GM12892 (cell line): ENCODE results near the gene ARHGEF10L.

Experiments
- POLR2A ChIP-seq: IDR thresholded peaks from 2 replicates; pipeline ENCODE4 v1.6.1; 2011; ENCODE audit warnings: low read depth, low read length, control low read depth
- POLR2AphosphoS5 ChIP-seq: IDR thresholded peaks from 2 replicates; pipeline ENCODE4 v1.6.1; 2011; ENCODE audit warnings: low read depth, low read length, control low read depth
- TAF1 ChIP-seq: IDR thresholded peaks from 2 replicates; pipeline ENCODE4 v1.6.1; 2011; ENCODE audit warnings: low read depth, mild to moderate bottlenecking, control low read depth, low read length, borderline replicate concordance

- TF ChIP-seq POLR2AphosphoS5 (no peak), POLR2A (no peak), TAF1 (no peak)
These were observed 48.8 kb downstream of the ARHGEF10L start for GRCh38 chr1:17588048-17588871.
